Ovary (tissue), 3 donors: ENCODE data around the gene RPUSD2.

Experiments
- CTCF ChIP-seq, 3 donors: fragments of 450-650 bp in 2 of 3; fragments of 200-600 bp in 1 of 3; IDR thresholded peaks; one replicate each; pipeline versions ENCODE4 v1.5.1 to v1.8.0; 2016 to 2022; ENCODE audit warnings: antibody characterized with exemption in 3 of 3, mild to moderate bottlenecking in 1 of 3
- EP300 ChIP-seq: sonication (generic); formaldehyde crosslinking; IDR thresholded peaks from one replicate; pipeline ENCODE4 v1.6.1; 2017; ENCODE audit warnings: antibody characterized with exemption
- POLR2A ChIP-seq: fragments of 450-650 bp; IDR thresholded peaks from one replicate; pipeline ENCODE4 v1.6.1; 2017; ENCODE audit warnings: antibody characterized with exemption, mild to moderate bottlenecking, moderate library complexity
- donor health status: DM: no; HTN: no; CAD: no.

GRCh38 chr15:40536501-40536900, 32.6 kb upstream of the RPUSD2 start:
- TF ChIP-seq CTCF (IDR thresholded peaks at IDR 0.05) = no peak
- no peak for TF ChIP-seq EP300
- no peak for TF ChIP-seq POLR2A
